PC-9 (cell line): Measurements from ENCODE around the gene SLC26A11. TPM values are rescaled to one million over a fixed set of nuclear protein-coding genes. Genes with fewer than 3 reads are reported as not detected.

Experiments
- BruUV-seq: library from RNA; stranded (reverse); fragments of 400-500 nt; replicated peaks from 2 replicates; lab custom pipeline; 2021; lab: Mats Ljungman, UMichigan
- CTCF ChIA-PET: fragments of 300-600 bp; sonication (Branson Sonifier 250); formaldehyde crosslinking; loops from one replicate; lab custom pipeline; 2022; ENCODE audit warnings: antibody characterized with exemption; lab: Charles Lee
- POLR2A ChIA-PET: fragments of 300-600 bp; sonication (Branson Sonifier 250); formaldehyde crosslinking; loops from one replicate; lab custom pipeline; 2022; ENCODE audit warnings: antibody characterized with exemption; ENCODE audit not compliant: unreplicated experiment; lab: Charles Lee
- DNase-seq, 2 experiments: peaks; one replicate each; pipeline versions ENCODE4 v3.0.0 to v3.0.0-alpha.2; 2015 to 2022; ENCODE audit warnings: mixed read lengths in 1 of 2
- H2AFZ ChIP-seq: fragments of 200-600 bp; sonication (generic); 2 replicates; pipeline ENCODE4 v1.8.1; 2017; ENCODE audit warnings: antibody characterized with exemption
- H3F3A ChIP-seq: fragments of 200-600 bp; sonication (generic); 2 replicates; pipeline ENCODE4 v1.8.1; 2017; ENCODE audit warnings: antibody characterized with exemption, mild to moderate bottlenecking, low read depth; ENCODE audit not compliant: insufficient read depth
- H3K27ac ChIP-seq: fragments of 200-600 bp; sonication (generic); 2 replicates; pipeline ENCODE4 v1.6.1; 2016; ENCODE audit warnings: mixed run types
- H3K27me3 ChIP-seq: fragments of 200-600 bp; sonication (generic); 2 replicates; pipeline ENCODE4 v1.6.1; 2016; ENCODE audit warnings: low read depth, mixed run types; ENCODE audit not compliant: insufficient read depth
- H3K36me3 ChIP-seq: fragments of 200-600 bp; sonication (generic); 2 replicates; pipeline ENCODE4 v1.6.1; 2016; ENCODE audit warnings: low read depth, mixed run types
- H3K4me1 ChIP-seq: fragments of 200-600 bp; sonication (generic); replicated peaks from 2 replicates; pipeline ENCODE4 v1.6.1; 2016; ENCODE audit warnings: mixed run types; ENCODE audit not compliant: insufficient read depth
- H3K4me2 ChIP-seq: fragments of 200-600 bp; sonication (generic); 2 replicates; pipeline ENCODE4 v1.6.1; 2017; ENCODE audit warnings: mixed run types
- H3K4me3 ChIP-seq: fragments of 200-600 bp; sonication (generic); 2 replicates; pipeline ENCODE4 v1.6.1; 2016; ENCODE audit warnings: mixed run types
- H3K79me2 ChIP-seq: fragments of 200-600 bp; sonication (generic); 2 replicates; pipeline ENCODE4 v1.6.1; 2017; ENCODE audit warnings: low read depth, mixed run types
- H3K9me2 ChIP-seq: fragments of 200-600 bp; sonication (generic); 2 replicates; pipeline ENCODE4 v1.8.1; 2017; ENCODE audit warnings: mild to moderate bottlenecking; ENCODE audit not compliant: insufficient read depth
- H3K9me3 ChIP-seq: fragments of 200-600 bp; sonication (generic); 2 replicates; pipeline ENCODE4 v1.8.1; 2016; ENCODE audit warnings: low read depth; ENCODE audit not compliant: insufficient read depth
- H4K20me1 ChIP-seq: fragments of 200-600 bp; sonication (generic); 2 replicates; pipeline ENCODE4 v1.8.1; 2017; ENCODE audit not compliant: insufficient read depth
- CTCF ChIP-seq: fragments of 200-600 bp; sonication (generic); conservative IDR thresholded peaks from 2 replicates; pipeline ENCODE4 v1.6.1; 2017; ENCODE audit warnings: mixed run types, antibody characterized with exemption, mild to moderate bottlenecking, moderate library complexity
- EZH2 ChIP-seq: fragments of 200-600 bp; sonication (generic); IDR thresholded peaks from 2 replicates; pipeline ENCODE4 v1.8.0; 2017; ENCODE audit warnings: antibody characterized with exemption, low read depth
- intact Hi-C: fragments of 100-400 bp; cut with micrococcal nuclease; formaldehyde crosslinking; loops from one replicate; pipeline ENCODE4 v1.10.0; 2022; ENCODE audit not compliant: unreplicated experiment
- total RNA-seq: library from RNA; stranded (reverse); gene quantifications from 2 replicates; pipeline ENCODE4 v1.2.3, GENCODE V29; 2021

SLC26A11 gene
- total RNA-seq, 1 experiment from 2014 or later, result 12.4 TPM

GRCh38 chr17:80244871-80245509, 24.8 kb downstream of the SLC26A11 start:
- no peaks in the 10 kb centered on the region for H4K20me1 ChIP-seq
- POLR2A ChIA-PET, result no interaction called here
- CTCF ChIA-PET, result interaction anchor here (0.7 kb wide), 1 partner anchor 875 kb away, joined by 8 read pairs; no protein-coding TSS in a partner anchor
- no peaks in the 10 kb centered on the region for H3K36me3 ChIP-seq
- H3F3A ChIP-seq, result no peaks in the 10 kb centered on the region
- no peaks in the 10 kb centered on the region for H3K9me2 ChIP-seq
- H3K27ac ChIP-seq, result no peak overlapping the region
- no peak overlapping the region for H3K4me3 ChIP-seq
- intact Hi-C loops, result no loop called here
- no TSS peak for BruUV-seq
- no peak for TF ChIP-seq CTCF
- no peak overlapping the region for H2AFZ ChIP-seq
- no peaks in the 10 kb centered on the region for H3K27me3 ChIP-seq
- H3K79me2 ChIP-seq, result no peaks in the 10 kb centered on the region
- H3K4me2 ChIP-seq, result no peak overlapping the region
- no peak for DNase-seq
- H3K9me3 ChIP-seq, result no peaks in the 10 kb centered on the region
- no peaks in the 10 kb centered on the region for H3K4me1 ChIP-seq

GRCh38 chr17:80245566-80246265, 25.5 kb downstream of the SLC26A11 start:
- CTCF ChIA-PET, result no interaction called here
- Histone ChIP-seq H3K9me3 (no peaks in the 10 kb centered on the region), H3K79me2 (no peaks in the 10 kb centered on the region), H3K9me2 (no peaks in the 10 kb centered on the region), H3K4me2 (no peak overlapping the region), H3K4me3 (no peak overlapping the region), H3K4me1 (no peaks in the 10 kb centered on the region), H3K27ac (no peak overlapping the region), H3K36me3 (no peaks in the 10 kb centered on the region), H2AFZ (no peak overlapping the region), H3K27me3 (no peaks in the 10 kb centered on the region), H4K20me1 (no peaks in the 10 kb centered on the region), H3F3A (no peaks in the 10 kb centered on the region)
- intact Hi-C loops, result no loop called here
- no peak for DNase-seq
- no TSS peak for BruUV-seq
- no peak for TF ChIP-seq EZH2
- no peak for TF ChIP-seq CTCF
- POLR2A ChIA-PET, result no interaction called here

- Histone ChIP-seq H3K27me3 (no peaks in the 10 kb centered on the region), H3K4me1 (no peaks in the 10 kb centered on the region), H3K4me3 (no peak overlapping the region), H3K9me2 (no peaks in the 10 kb centered on the region), H3K27ac (no peak overlapping the region), H3F3A (no peaks in the 10 kb centered on the region), H3K9me3 (no peaks in the 10 kb centered on the region), H2AFZ (no peak overlapping the region), H3K79me2 (no peaks in the 10 kb centered on the region), H4K20me1 (no peaks in the 10 kb centered on the region), H3K4me2 (no peak overlapping the region), H3K36me3 (no peaks in the 10 kb centered on the region)
- no peak for DNase-seq
- no TSS peak for BruUV-seq
- intact Hi-C loops, result no loop called here
- CTCF ChIA-PET, result no interaction called here
- TF ChIP-seq EZH2 (no peak), CTCF (no peak)
- POLR2A ChIA-PET, result no interaction called here
These were observed 26.0 kb downstream of the SLC26A11 start for GRCh38 chr17:80246266-80246681.
